H9 (cell line): Measurements from ENCODE around the gene POLE3. TPM values are rescaled to one million over a fixed set of nuclear protein-coding genes. Genes with fewer than 3 reads are reported as not detected.

Source experiments
- DNase-seq: peaks from one replicate; pipeline ENCODE4 v3.0.0-alpha.2; 2017
- H2AFZ ChIP-seq: one replicate; pipeline ENCODE4 v1.6.1; 2013; ENCODE audit warnings: mild to moderate bottlenecking, low read length, control low read depth, moderate library complexity
- H2AK5ac ChIP-seq: 2 replicates; pipeline ENCODE4 v1.6.1; 2013; ENCODE audit warnings: low read length, control low read depth, mixed read lengths; ENCODE audit not compliant: insufficient read length
- H2BK120ac ChIP-seq: one replicate; pipeline ENCODE4 v1.6.1; 2013; ENCODE audit warnings: low read depth, mild to moderate bottlenecking, low read length, control low read depth, inconsistent platforms; ENCODE audit not compliant: poor library complexity, severe bottlenecking
- H2BK12ac ChIP-seq: 2 replicates; pipeline ENCODE4 v1.6.1; 2013; ENCODE audit warnings: low read length, control low read depth, mixed read lengths, low read depth; ENCODE audit not compliant: insufficient read length
- H2BK15ac ChIP-seq: 2 replicates; pipeline ENCODE4 v1.6.1; 2013; ENCODE audit warnings: low read depth, low read length, control low read depth
- H2BK20ac ChIP-seq: one replicate; pipeline ENCODE4 v1.6.1; 2013; ENCODE audit warnings: low read depth, mild to moderate bottlenecking, low read length, control low read depth, inconsistent platforms; ENCODE audit not compliant: poor library complexity, severe bottlenecking
- H2BK5ac ChIP-seq: 2 replicates; pipeline ENCODE4 v1.6.1; 2013; ENCODE audit warnings: low read length, control low read depth, mixed read lengths; ENCODE audit not compliant: insufficient read length
- H3K14ac ChIP-seq: 2 replicates; pipeline ENCODE4 v1.6.1; 2013; ENCODE audit warnings: low read length, control low read depth; ENCODE audit not compliant: insufficient read depth
- H3K18ac ChIP-seq: 2 replicates; pipeline ENCODE4 v1.6.1; 2013; ENCODE audit warnings: low read depth, mild to moderate bottlenecking, mixed read lengths, low read length, control low read depth; ENCODE audit not compliant: insufficient read length
- H3K23ac ChIP-seq: 2 replicates; pipeline ENCODE4 v1.6.1; 2013; ENCODE audit warnings: low read length, control low read depth, mixed read lengths, low read depth; ENCODE audit not compliant: insufficient read length
- H3K23me2 ChIP-seq: 2 replicates; pipeline ENCODE4 v1.6.1; 2013; ENCODE audit warnings: low read depth, mild to moderate bottlenecking, mixed read lengths, low read length, control low read depth; ENCODE audit not compliant: insufficient read length, poor library complexity, severe bottlenecking
- H3K27ac ChIP-seq: 2 replicates; pipeline ENCODE4 v1.5.1; 2013; ENCODE audit warnings: low read length, control low read depth, mixed read lengths, low read depth; ENCODE audit not compliant: insufficient read length
- H3K27me3 ChIP-seq: 2 replicates; pipeline ENCODE4 v1.6.1; 2013; ENCODE audit warnings: low read length, control low read depth, inconsistent platforms; ENCODE audit not compliant: insufficient read depth
- H3K4ac ChIP-seq: 2 replicates; pipeline ENCODE4 v1.6.1; 2013; ENCODE audit warnings: low read depth, mild to moderate bottlenecking, control low read depth, inconsistent platforms, low read length, moderate library complexity
- H3K4me1 ChIP-seq: 2 replicates; pipeline ENCODE4 v1.6.1; 2013; ENCODE audit warnings: low read length, control low read depth, inconsistent platforms; ENCODE audit not compliant: insufficient read depth
- H3K4me2 ChIP-seq: 2 replicates; pipeline ENCODE4 v1.6.1; 2013; ENCODE audit warnings: low read length, control low read depth, mixed read lengths; ENCODE audit not compliant: insufficient read length, insufficient read depth
- H3K56ac ChIP-seq: 2 replicates; pipeline ENCODE4 v1.6.1; 2013; ENCODE audit warnings: low read depth, mild to moderate bottlenecking, mixed read lengths, low read length, control low read depth; ENCODE audit not compliant: insufficient read length
- H3K79me1 ChIP-seq: 2 replicates; pipeline ENCODE4 v1.6.1; 2013; ENCODE audit warnings: low read depth, mild to moderate bottlenecking, moderate library complexity, low read length, control low read depth, inconsistent platforms; ENCODE audit not compliant: insufficient read depth, poor library complexity, severe bottlenecking
- H3K79me2 ChIP-seq: 2 replicates; pipeline ENCODE4 v1.6.1; 2013; ENCODE audit warnings: low read length, control low read depth, inconsistent platforms; ENCODE audit not compliant: insufficient read depth
- H3K9ac ChIP-seq: 2 replicates; pipeline ENCODE4 v1.6.1; 2013; ENCODE audit warnings: low read length, control low read depth, mixed read lengths; ENCODE audit not compliant: insufficient read length; ENCODE audit errors: extremely low read depth
- H3K9me3 ChIP-seq: one replicate; pipeline ENCODE4 v1.6.1; 2013; ENCODE audit warnings: low read depth, low read length, inconsistent platforms; ENCODE audit not compliant: control insufficient read depth
- H3T11ph ChIP-seq: one replicate; pipeline ENCODE4 v1.6.1; 2013; ENCODE audit warnings: mild to moderate bottlenecking, low read length, control low read depth, inconsistent platforms
- H4K20me1 ChIP-seq: one replicate; pipeline ENCODE4 v1.6.1; 2013; ENCODE audit not compliant: control insufficient read depth, insufficient read length, insufficient read depth
- H4K5ac ChIP-seq: 2 replicates; pipeline ENCODE4 v1.6.1; 2013; ENCODE audit warnings: low read depth, mild to moderate bottlenecking, mixed read lengths, low read length, control low read depth; ENCODE audit not compliant: insufficient read length
- H4K8ac ChIP-seq: replicated peaks from 2 replicates; pipeline ENCODE4 v1.6.1; 2013; ENCODE audit warnings: low read length, control low read depth, mixed read lengths, low read depth; ENCODE audit not compliant: insufficient read length
- H4K91ac ChIP-seq: 2 replicates; pipeline ENCODE4 v1.6.1; 2013; ENCODE audit warnings: low read depth, mild to moderate bottlenecking, moderate library complexity, mixed read lengths, low read length, control low read depth; ENCODE audit not compliant: insufficient read length
- H3K27ac Mint-ChIP-seq, 3 experiments: 2 replicates in 2 of 3; 3 replicates in 1 of 3; pipeline ENCODE4 v1.8.0; 2020 to 2021; ENCODE audit warnings: mixed read lengths in 3 of 3, mild to moderate bottlenecking in 1 of 3, moderate library complexity in 1 of 3
- H3K27me3 Mint-ChIP-seq: 2 replicates; pipeline ENCODE4 v1.8.0; 2021; ENCODE audit warnings: low read depth, mild to moderate bottlenecking, moderate library complexity, mixed read lengths
- H3K36me3 Mint-ChIP-seq, 3 experiments: 2 replicates in 2 of 3; 3 replicates in 1 of 3; pipeline ENCODE4 v1.8.0; 2020 to 2021; ENCODE audit warnings: low read depth in 3 of 3, mixed read lengths in 3 of 3; ENCODE audit not compliant: insufficient read depth in 1 of 3
- H3K4me1 Mint-ChIP-seq, 2 experiments: 2 replicates each; pipeline ENCODE4 v1.8.0; 2020; ENCODE audit warnings: mixed read lengths in 2 of 2
- H3K4me3 Mint-ChIP-seq, 2 experiments: 2 replicates in 1 of 2; 3 replicates in 1 of 2; pipeline ENCODE4 v1.8.0; 2020 to 2021; ENCODE audit warnings: mild to moderate bottlenecking in 2 of 2, mixed read lengths in 2 of 2, moderate library complexity in 1 of 2
- H3K9me3 Mint-ChIP-seq, 2 experiments: 2 replicates in 1 of 2; 3 replicates in 1 of 2; pipeline ENCODE4 v1.8.0; 2020; ENCODE audit warnings: mild to moderate bottlenecking in 2 of 2, mixed read lengths in 2 of 2, moderate library complexity in 1 of 2
- WGBS: extraction: QIAGEN DNeasy Blood & Tissue Kit; methylation state at CpG from one replicate; pipeline ENCODE4 v1.1.7; 2013; ENCODE audit warnings: missing lambda C conversion rate, low lambda C conversion rate, mixed read lengths; ENCODE audit not compliant: insufficient read length; ENCODE audit errors: extremely low coverage; 5-methylcytosine and 5-hydroxymethylcytosine counted together
- total RNA-seq: library from RNA; stranded (reverse); gene quantifications from 2 replicates; pipeline ENCODE4 v1.2.1, GENCODE V29; 2021
- TF ChIP-seq, protein P1 (sequence below): fragments of 200-600 bp; sonication (generic); conservative IDR thresholded peaks from 3 replicates; pipeline ENCODE4 v1.8.0; 2021; ENCODE audit warnings: antibody characterized with exemption, mild to moderate bottlenecking

Gene POLE3
- total RNA-seq, 1 experiment from 2014 or later = 82.4 TPM

DNA sequence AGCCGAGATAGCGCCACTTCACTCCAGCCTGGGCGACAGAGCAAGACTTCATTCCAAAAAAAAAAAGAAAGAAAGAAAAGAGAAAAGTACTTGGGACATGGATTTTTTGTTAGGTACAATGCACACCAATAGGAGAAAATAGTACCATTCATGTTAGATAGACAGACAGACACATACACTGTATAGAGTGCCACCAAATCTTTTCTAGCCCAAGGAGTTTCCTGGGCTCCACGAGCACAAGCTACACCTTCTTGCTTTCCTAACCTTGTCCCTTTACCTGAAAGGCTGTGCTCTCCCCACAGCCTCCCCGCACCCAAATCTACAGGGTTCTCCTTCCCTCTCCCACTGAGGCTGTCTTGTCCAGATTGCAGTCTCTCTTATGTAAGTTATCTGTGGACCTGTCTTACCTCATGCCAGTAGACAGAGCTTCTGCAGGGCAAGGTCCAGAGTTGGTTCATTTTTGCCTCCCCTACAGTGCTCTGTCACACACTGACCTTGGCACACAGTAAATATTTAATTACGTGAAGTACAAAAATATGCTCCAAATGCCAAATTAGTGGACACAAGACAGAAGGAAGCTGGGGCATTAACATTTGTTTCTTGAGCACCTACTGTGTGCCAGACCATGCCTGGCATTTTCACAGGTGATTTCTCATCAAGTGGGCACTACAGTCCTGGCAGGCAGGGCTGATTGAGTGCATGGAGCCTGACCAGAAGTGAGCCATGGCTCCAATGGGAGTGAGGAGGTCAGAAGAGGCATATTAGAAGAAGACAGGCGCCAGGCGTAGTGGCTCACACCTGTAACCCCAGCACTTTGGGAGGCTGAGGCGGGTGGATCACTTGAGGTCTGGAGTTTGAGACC is 15.2 kb downstream of the POLE3 start:
- H3K9me3 Mint-ChIP-seq = no peaks in the 10 kb centered on the region
- H3K9me3 ChIP-seq = no peaks in the 10 kb centered on the region
- H3K14ac ChIP-seq = no peak overlapping the region
- H2BK15ac ChIP-seq = no peak overlapping the region
- H3K18ac ChIP-seq = no peak overlapping the region
- H3K79me2 ChIP-seq = no peaks in the 10 kb centered on the region
- no peaks in the 10 kb centered on the region for H3K79me1 ChIP-seq
- H2BK12ac ChIP-seq = no peak overlapping the region
- H3K23me2 ChIP-seq = no peaks in the 10 kb centered on the region
- no peak overlapping the region for H3K4ac ChIP-seq
- H2AFZ ChIP-seq = no peak overlapping the region
- H4K20me1 ChIP-seq = no peaks in the 10 kb centered on the region
- no peak overlapping the region for H2BK20ac ChIP-seq
- no peak overlapping the region for H3K27ac Mint-ChIP-seq
- H2BK5ac ChIP-seq = no peak overlapping the region
- H3K36me3 Mint-ChIP-seq = peaks cover 0 to 18% (median 17%) of the 10 kb centered on the region in 3 experiments; a peak in 5 of 7 replicates
- no peak overlapping the region for H3T11ph ChIP-seq
- no peak overlapping the region; a peak in 1 of 5 replicates for H3K4me3 Mint-ChIP-seq
- no peak overlapping the region for H2AK5ac ChIP-seq
- H2BK120ac ChIP-seq = no peak overlapping the region
- no peak overlapping the region for H3K56ac ChIP-seq
- H3K27me3 ChIP-seq = no peaks in the 10 kb centered on the region
- whole genome bisulfite sequencing = no CpG with 5 or more reads among the region's 9 CpGs
- no peak for DNase-seq
- no peak overlapping the region for H3K27ac ChIP-seq
- H3K4me2 ChIP-seq = no peak overlapping the region
- H3K4me1 Mint-ChIP-seq = peaks cover 2 to 4% of the 10 kb centered on the region in 2 experiments; a peak in 1 of 4 replicates
- no peaks in the 10 kb centered on the region for H3K4me1 ChIP-seq
- no peaks in the 10 kb centered on the region; the same call in 1 of the 2 replicates for H3K27me3 Mint-ChIP-seq
- H4K8ac ChIP-seq = no peak overlapping the region
- no peak overlapping the region for H4K91ac ChIP-seq
- no peak overlapping the region for H4K5ac ChIP-seq
- H3K23ac ChIP-seq = no peak overlapping the region
- no peak overlapping the region for H3K9ac ChIP-seq
- TF ChIP-seq, protein P1, sequence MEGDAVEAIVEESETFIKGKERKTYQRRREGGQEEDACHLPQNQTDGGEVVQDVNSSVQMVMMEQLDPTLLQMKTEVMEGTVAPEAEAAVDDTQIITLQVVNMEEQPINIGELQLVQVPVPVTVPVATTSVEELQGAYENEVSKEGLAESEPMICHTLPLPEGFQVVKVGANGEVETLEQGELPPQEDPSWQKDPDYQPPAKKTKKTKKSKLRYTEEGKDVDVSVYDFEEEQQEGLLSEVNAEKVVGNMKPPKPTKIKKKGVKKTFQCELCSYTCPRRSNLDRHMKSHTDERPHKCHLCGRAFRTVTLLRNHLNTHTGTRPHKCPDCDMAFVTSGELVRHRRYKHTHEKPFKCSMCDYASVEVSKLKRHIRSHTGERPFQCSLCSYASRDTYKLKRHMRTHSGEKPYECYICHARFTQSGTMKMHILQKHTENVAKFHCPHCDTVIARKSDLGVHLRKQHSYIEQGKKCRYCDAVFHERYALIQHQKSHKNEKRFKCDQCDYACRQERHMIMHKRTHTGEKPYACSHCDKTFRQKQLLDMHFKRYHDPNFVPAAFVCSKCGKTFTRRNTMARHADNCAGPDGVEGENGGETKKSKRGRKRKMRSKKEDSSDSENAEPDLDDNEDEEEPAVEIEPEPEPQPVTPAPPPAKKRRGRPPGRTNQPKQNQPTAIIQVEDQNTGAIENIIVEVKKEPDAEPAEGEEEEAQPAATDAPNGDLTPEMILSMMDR = no peak
